ENCODE results near the gene ICA1L. TPM values are rescaled to one million over a fixed set of nuclear protein-coding genes. Genes with fewer than 3 reads are reported as not detected.
"Not testable (repeated sequence)": the region's sequence is repeated elsewhere in the genome, so short reads cannot be mapped to it uniquely, and the experiment has no call there.

The ICA1L gene
- total and polyA plus RNA-seq, 2 of the 8 experiments (the other 6 are each of a cell fraction or from before 2014, with no cell fraction given): 1.1 to 3.4 TPM

DNA sequence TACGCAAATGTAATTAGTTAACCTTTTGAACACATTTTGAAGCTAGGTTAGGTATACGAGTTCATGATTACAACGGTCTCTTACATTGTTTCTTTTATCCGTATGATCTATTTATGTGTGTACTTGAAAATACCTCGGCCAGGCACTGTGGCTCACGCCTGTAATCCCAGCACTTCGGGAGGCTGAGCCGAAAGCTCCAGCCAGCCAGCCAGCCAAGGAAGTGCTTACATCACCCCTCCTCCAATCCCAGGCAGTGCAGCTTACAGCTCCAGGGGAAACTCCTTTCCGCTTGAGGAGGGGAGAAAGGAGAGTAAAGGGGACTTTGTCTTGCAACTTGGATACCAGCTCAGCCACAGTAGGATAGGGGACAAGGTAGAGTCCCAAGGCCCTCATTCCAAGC is 65.7 kb downstream of the ICA1L start:
- H3K36me3 ChIP-seq (ENCODE audit: control insufficient read depth in 2 of 4, insufficient read depth in 4 of 4, low read length in 3 of 4); POLR2A ChIA-PET (ENCODE audit: partially characterized antibody); H3K18ac ChIP-seq (ENCODE audit: extremely low read depth, low read length); H3K9ac ChIP-seq (replicated peaks in 1 of 4; ENCODE audit: extremely low read depth in 1 of 4, low read depth in 3 of 4, low read length in 3 of 4); H3K56ac ChIP-seq (replicated peaks; ENCODE audit: insufficient read length, low read depth, low read length); H3K27me3 ChIP-seq (replicated peaks in 1 of 4; ENCODE audit: control insufficient read depth in 3 of 4, extremely low read depth in 1 of 4, insufficient read depth in 3 of 4, low read length in 3 of 4); H3K23me2 ChIP-seq (ENCODE audit: low read depth, low read length); H3K23ac ChIP-seq (ENCODE audit: insufficient read length); H2BK15ac ChIP-seq (ENCODE audit: low read length); H2BK120ac ChIP-seq (replicated peaks; ENCODE audit: low read depth, low read length); H4K91ac ChIP-seq (replicated peaks; ENCODE audit: insufficient read length, low read length); H3K79me2 ChIP-seq (ENCODE audit: control insufficient read depth in 1 of 2, insufficient read depth in 2 of 2, low read length in 2 of 2); H3K4me2 ChIP-seq (ENCODE audit: insufficient read depth in 1 of 2, low read depth in 2 of 2, low read length in 2 of 2); H3K4ac ChIP-seq (replicated peaks; ENCODE audit: insufficient read length, low read depth, low read length); H3K4me3 ChIP-seq (ENCODE audit: extremely low read depth in 1 of 4, insufficient read depth in 2 of 4, low read depth in 3 of 4, low read length in 4 of 4); H2BK12ac ChIP-seq (ENCODE audit: low read depth, low read length); H3K79me1 ChIP-seq (ENCODE audit: low read depth, low read length); FAIRE-seq; H3K14ac ChIP-seq (ENCODE audit: insufficient read length); H4K20me1 ChIP-seq (replicated peaks in 1 of 2; ENCODE audit: control insufficient read depth in 1 of 2, insufficient read depth in 2 of 2, low read length in 2 of 2); H2BK5ac ChIP-seq (ENCODE audit: low read depth, low read length); H3K9me3 ChIP-seq (ENCODE audit: insufficient read depth in 2 of 2, low read depth in 1 of 2, low read length in 1 of 2); H3K4me1 ChIP-seq (replicated peaks in 1 of 4; ENCODE audit: control insufficient read depth in 3 of 4, insufficient read depth in 4 of 4, low read length in 3 of 4); H4K8ac ChIP-seq (ENCODE audit: extremely low read depth, insufficient read depth, low read length); H2BK20ac ChIP-seq (ENCODE audit: low read length); H2AK5ac ChIP-seq (ENCODE audit: low read depth, low read length); H3K27ac ChIP-seq (ENCODE audit: low read depth, low read length): not testable (repeated sequence)
- H4K5ac ChIP-seq (ENCODE audit: insufficient read length, low read depth, low read length): peak overlapping the region; percentile 34
- peak; percentile 34; the same call in 1 of the 2 replicates for TF ChIP-seq TBP (IDR thresholded peaks at IDR 0.05; ENCODE audit: low read depth, low read length)
- TF ChIP-seq RBBP5 (IDR thresholded peaks at IDR 0.05; ENCODE audit: borderline replicate concordance, low read depth, low read length): 0 out of 2 replicates have a peak, but pooled peaks have one; percentile 37
- TF ChIP-seq RAD21 (IDR thresholded peaks at IDR 0.05 in 1 of 2, conservative IDR thresholded peaks at IDR 0.05 in 1 of 2; ENCODE audit: low read depth in 2 of 2, low read length in 2 of 2): 0 out of 4 replicates have a peak, but pooled peaks of 1 of the 2 experiments have one; percentile 6
- peak; percentile 38 for TF ChIP-seq ASH2L (IDR thresholded peaks at IDR 0.05; ENCODE audit: low read length)
- peak; percentile 7 to 57 for DNase-seq (ENCODE audit: low read depth in 1 of 2, low spot score in 2 of 2)
- WGBS, 2 experiments (ENCODE audit: extremely low coverage in 1 of 2, insufficient coverage in 1 of 2, insufficient read length in 1 of 2, insufficient replicate concordance in 2 of 2, low coverage in 1 of 2, low lambda C conversion rate in 2 of 2, missing lambda C conversion rate in 1 of 2): 63% methylated on average over 9 of the region's 9 CpGs; no CpG with 5 or more reads in 1 of the 2 experiments
- CTCF ChIA-PET (ENCODE audit: partially characterized antibody): interaction anchor here (0.7 kb wide), 1 partner anchor 217 kb away, joined by 3 read pairs; no protein-coding TSS in a partner anchor
- H2AFZ ChIP-seq (ENCODE audit: low read length): peak overlapping the region; percentile 89; the same call in 1 of the 2 replicates
